ENCODE measurements around the gene ABCB8. TPM values are rescaled to one million over a fixed set of nuclear protein-coding genes. Genes with fewer than 3 reads are reported as not detected.
A peak's percentile ranks its signal among the peaks of the same experiment; 100 is the strongest.
"Not testable (repeated sequence)": the region's sequence is repeated elsewhere in the genome, so short reads cannot be mapped to it uniquely, and the experiment has no call there.

Gene ABCB8
- polyA plus RNA-seq, 1 donor, result 22.2 TPM

GRCh38 chr7:151035026-151035717 is 6.9 kb downstream of the ABCB8 start:
- DNase-seq (ENCODE audit: low read depth), result no peak

- no peak for DNase-seq (ENCODE audit: low read depth)
These were observed 7.7 kb downstream of the ABCB8 start for GRCh38 chr7:151035902-151036301.

GRCh38 chr7:151038951-151039849 is 10.9 kb downstream of the ABCB8 start:
- DNase-seq (ENCODE audit: low read depth), result no peak

GRCh38 chr7:151039850-151040548 is 11.7 kb downstream of the ABCB8 start:
- DNase-seq (ENCODE audit: low read depth), result no peak

GRCh38 chr7:151040616-151041375 is 12.5 kb downstream of the ABCB8 start:
- no peak for DNase-seq (ENCODE audit: low read depth)

- DNase-seq (ENCODE audit: low read depth), result not testable (repeated sequence)
These were observed 15.2 kb downstream of the ABCB8 start for GRCh38 chr7:151043449-151043848.

GRCh38 chr7:151043959-151044358 is 15.7 kb downstream of the ABCB8 start:
- no peak for DNase-seq (ENCODE audit: low read depth)

GRCh38 chr7:151045262-151045661 is 17.0 kb downstream of the ABCB8 start:
- DNase-seq (ENCODE audit: low read depth), result no peak

- no peak for DNase-seq (ENCODE audit: low read depth)
These were observed 17.7 kb downstream of the ABCB8 start for GRCh38 chr7:151045967-151046366.

GRCh38 chr7:151046603-151047573 is 18.6 kb downstream of the ABCB8 start:
- DNase-seq (ENCODE audit: low read depth), result no peak

- DNase-seq (ENCODE audit: low read depth), result no peak
These were observed 19.9 kb downstream of the ABCB8 start, which contains the start of gene ASIC3 for GRCh38 chr7:151047976-151048815. Gene ASIC3, plus strand, starts transcription at chr7:151048531. Its CDS starts 355 bp downstream, at chr7:151048886.

- no peak for DNase-seq (ENCODE audit: low read depth)
These were observed 20.7 kb downstream of the ABCB8 start for GRCh38 chr7:151048911-151049463.

- DNase-seq (ENCODE audit: low read depth), result peak; percentile 43
These were observed 22.9 kb downstream of the ABCB8 start for GRCh38 chr7:151051108-151051507.

GRCh38 chr7:151053096-151053495 is 24.8 kb downstream of the ABCB8 start:
- DNase-seq (ENCODE audit: low read depth), result no peak

GRCh38 chr7:151053751-151054150 is 25.5 kb downstream of the ABCB8 start:
- no peak for DNase-seq (ENCODE audit: low read depth)

- no peak for DNase-seq (ENCODE audit: low read depth)
These were observed 28.0 kb downstream of the ABCB8 start for GRCh38 chr7:151056283-151056665.

GRCh38 chr7:151056666-151057505 is 28.6 kb downstream of the ABCB8 start:
- no peak for DNase-seq (ENCODE audit: low read depth)

- no peak for DNase-seq (ENCODE audit: low read depth)
These were observed 29.3 kb downstream of the ABCB8 start, which contains the start of gene CDK5 for GRCh38 chr7:151057506-151057988. Gene CDK5, minus strand, starts transcription at chr7:151057897. Its CDS starts 49 bp downstream, at chr7:151057848.
